GM12873 (cell line): ENCODE measurements around the gene COL11A1.

Experiments used
- TF ChIP-seq, protein P1 (sequence below): IDR thresholded peaks from 2 replicates; pipeline ENCODE4 v1.5.1; 2012; ENCODE audit warnings: low read depth, mild to moderate bottlenecking, moderate library complexity, low read length, control low read depth; ENCODE audit not compliant: insufficient read depth; ENCODE audit errors: missing control alignments

Gene COL11A1

DNA sequence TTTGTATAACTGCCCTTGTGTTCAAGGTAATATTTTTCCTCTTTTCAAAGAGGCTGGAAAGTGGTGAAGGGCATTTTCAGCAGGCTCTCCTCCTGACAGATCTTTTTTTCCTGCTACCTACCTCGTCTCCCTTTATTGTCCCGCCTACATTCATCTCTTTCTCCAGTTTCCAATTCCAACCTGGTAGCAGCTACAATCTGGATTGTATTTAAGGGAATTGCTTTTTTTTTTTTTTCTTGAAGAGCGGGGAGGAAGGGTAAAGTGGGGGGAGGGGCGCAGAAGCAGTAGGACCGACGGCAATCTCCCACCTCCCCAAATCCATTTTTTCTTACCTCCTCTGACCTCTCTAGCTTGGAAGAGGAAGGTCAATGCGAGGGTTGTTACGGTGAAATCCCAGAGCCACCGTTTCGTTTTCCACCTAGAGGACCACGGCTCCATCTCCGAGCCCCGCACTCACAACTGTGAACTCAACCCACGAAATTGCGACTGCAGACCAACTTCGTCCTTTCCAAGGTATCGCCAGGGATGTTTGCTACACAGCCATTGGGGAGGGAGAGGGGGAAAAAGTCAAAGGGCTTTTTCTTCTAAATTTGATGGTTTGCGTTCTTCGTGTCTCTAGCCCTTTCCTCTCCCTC is 464 bp downstream of the COL11A1 start:
- TF ChIP-seq, protein P1, sequence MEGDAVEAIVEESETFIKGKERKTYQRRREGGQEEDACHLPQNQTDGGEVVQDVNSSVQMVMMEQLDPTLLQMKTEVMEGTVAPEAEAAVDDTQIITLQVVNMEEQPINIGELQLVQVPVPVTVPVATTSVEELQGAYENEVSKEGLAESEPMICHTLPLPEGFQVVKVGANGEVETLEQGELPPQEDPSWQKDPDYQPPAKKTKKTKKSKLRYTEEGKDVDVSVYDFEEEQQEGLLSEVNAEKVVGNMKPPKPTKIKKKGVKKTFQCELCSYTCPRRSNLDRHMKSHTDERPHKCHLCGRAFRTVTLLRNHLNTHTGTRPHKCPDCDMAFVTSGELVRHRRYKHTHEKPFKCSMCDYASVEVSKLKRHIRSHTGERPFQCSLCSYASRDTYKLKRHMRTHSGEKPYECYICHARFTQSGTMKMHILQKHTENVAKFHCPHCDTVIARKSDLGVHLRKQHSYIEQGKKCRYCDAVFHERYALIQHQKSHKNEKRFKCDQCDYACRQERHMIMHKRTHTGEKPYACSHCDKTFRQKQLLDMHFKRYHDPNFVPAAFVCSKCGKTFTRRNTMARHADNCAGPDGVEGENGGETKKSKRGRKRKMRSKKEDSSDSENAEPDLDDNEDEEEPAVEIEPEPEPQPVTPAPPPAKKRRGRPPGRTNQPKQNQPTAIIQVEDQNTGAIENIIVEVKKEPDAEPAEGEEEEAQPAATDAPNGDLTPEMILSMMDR: no peak

DNA sequence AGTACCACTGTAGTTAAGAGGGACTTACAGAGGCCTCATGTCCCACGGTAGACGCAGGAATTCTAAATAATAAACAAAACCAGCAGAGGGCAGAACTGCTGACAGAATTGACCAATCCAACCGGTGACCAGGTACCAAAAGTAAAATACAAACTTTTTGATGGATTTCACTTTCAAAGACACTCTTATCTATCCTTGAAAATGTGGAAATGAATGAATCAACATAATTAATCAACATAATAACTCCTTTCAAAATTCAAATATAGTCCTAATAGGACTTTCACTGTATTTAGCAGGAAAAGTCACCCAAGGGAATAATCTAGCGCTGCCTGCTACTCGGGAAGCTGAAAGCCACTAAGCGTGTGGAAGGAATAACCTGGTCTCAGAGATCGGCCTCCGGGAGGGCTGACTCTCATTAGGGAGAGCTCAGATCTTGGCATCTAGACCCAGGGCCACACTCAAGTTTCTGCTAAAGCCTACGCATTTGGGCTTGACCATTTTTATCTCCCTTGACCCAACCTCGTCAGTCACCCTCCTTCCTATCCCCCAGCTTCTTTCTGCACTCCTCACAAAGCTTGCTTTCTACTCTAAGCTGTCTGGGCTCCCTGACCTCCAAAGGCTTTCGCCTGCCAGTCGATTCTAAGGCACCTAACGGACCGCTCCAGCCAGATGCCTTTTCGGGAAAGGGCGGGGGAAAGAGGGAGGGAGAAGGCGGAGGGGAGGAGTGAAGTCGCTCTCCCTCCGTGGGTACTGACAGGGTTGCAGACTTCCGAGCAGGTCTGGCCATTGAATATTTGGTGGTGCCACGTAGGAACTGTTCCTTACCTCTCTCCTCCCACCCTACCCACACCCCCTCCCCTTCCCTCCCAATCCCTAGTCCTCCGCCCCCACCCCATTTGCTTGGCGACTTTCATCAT is 1.6 kb downstream of the COL11A1 start:
- TF ChIP-seq, protein P1: peak; percentile 48

DNA sequence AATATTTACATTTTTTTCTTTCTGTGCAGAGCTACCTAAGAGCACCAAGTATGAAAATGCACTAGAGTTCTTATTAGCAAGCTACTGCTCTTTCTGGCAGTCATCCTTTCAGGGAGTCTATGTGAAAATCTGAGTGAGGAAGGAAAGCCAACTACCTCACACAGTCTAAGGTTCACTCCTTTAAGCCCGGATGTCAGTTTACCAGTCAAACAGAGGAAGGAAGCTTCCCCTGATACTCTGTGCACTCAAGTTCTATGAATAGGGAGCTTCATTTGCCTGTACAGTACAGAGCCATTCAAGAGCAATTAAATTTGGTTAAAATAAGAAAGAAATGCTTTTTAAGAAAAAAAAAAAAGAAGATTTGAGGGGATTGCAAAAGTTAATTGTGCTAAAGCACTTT is 6.9 kb downstream of the COL11A1 start:
- TF ChIP-seq, protein P1: no peak

DNA sequence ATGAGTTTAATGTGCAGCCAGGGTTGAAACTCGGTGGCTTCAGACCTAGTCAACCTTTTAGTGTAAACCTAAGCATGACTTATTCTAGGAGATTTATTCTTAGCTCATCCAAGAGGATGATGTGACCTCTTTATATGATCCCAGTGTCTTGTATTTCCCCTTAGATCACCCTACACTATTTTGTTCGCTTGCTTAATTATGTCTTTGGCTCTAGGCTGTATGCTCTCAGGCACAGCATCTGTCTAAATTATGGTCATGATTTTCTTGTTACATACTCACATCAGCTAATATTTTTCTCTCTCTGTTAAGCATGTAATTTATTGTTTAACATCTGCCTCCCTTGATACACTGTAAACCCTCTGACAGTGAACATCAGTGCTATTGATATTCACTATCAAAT is 19.1 kb downstream of the COL11A1 start:
- TF ChIP-seq, protein P1: no peak

DNA sequence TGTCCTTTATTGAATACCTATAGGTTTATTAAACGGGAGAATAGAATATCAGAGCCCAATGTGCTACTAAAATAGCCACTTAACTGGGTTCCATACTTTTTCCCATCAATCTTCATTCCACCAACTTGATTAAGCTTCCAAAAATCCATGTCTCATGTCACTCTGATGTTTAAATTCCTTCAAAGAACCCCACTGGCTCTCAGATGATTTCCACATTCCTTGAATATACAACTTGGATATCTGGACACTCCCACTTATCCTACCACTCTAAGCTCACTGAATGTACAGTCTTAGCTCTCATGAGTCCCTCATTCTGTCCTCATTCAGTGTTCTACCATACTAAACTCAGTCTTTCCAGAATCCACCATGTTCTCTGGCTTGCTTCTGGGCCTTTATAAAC is 21.1 kb downstream of the COL11A1 start:
- TF ChIP-seq, protein P1: no peak

DNA sequence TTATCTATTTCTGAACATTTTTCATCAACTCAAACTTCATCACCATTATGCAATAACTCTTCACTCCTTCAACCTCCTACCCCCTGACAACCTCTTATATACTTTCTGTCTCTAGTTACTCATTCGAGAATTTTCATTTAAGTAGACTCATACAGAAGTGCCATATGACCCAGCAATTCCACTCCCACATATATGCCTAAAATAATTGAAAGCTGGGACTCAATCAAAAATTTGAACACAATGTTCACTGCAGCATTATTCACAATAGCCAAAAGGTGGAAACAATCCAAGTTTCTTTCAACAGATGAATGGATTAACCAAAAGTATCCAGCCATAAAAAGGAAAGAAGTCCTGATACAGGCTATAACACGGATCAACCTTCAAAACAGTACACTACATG is 24.1 kb downstream of the COL11A1 start:
- TF ChIP-seq, protein P1: no peak

DNA sequence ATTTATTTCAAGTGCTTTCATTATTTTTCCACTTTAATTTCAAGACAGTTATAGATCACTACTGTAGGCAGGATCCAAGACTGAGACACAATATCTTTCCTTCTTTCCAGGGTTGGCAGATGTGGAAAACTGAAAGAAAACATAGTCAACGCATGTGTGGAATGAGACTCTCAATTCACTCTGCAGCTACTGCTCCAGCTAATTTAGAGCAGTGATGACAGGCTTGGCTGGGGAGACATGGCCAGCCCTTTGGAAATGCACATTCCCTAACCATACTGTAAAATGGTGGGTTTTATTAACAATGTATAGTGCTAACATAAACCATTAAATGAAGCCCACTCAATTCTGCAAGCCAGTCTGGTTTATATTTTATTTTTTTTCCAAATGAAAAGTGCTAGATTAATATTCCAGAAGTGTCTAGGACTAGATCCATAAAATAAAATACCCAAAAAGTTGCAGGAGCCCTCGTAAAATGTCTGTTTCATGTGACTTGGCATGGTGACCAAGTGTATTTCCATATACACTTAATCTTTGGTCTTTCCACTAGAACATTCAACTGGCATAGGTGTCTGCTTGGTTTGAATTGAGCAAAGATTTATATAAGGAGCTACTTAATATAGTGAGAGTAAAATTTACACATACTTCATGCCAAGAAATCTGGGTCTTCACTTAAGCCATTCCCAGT is 32.9 kb downstream of the COL11A1 start:
- TF ChIP-seq, protein P1: no peak
